IPS DF 6.9 (cell line): ENCODE results near the gene PSD.

Source experiments
- DNase-seq: peaks from one replicate; pipeline ENCODE4 v3.0.0-alpha.2; 2013; ENCODE audit warnings: low read depth, low spot score
- H3K27ac ChIP-seq: one replicate; pipeline ENCODE4 v1.5.1; 2013; ENCODE audit warnings: low read length, control low read depth
- H3K27me3 ChIP-seq: 2 replicates; pipeline ENCODE4 v1.6.1; 2013; ENCODE audit warnings: mild to moderate bottlenecking, low read length; ENCODE audit not compliant: control insufficient read depth, insufficient read depth
- H3K36me3 ChIP-seq: 2 replicates; pipeline ENCODE4 v1.6.1; 2013; ENCODE audit warnings: low read length; ENCODE audit not compliant: control insufficient read depth, insufficient read depth
- H3K4me1 ChIP-seq: 2 replicates; pipeline ENCODE4 v1.6.1; 2013; ENCODE audit warnings: low read length; ENCODE audit not compliant: control insufficient read depth, insufficient read depth
- H3K4me3 ChIP-seq: 2 replicates; pipeline ENCODE4 v1.5.1; 2013; ENCODE audit warnings: mild to moderate bottlenecking, low read length
- H3K9me3 ChIP-seq: 2 replicates; pipeline ENCODE4 v1.6.1; 2013; ENCODE audit warnings: low read length, inconsistent platforms; ENCODE audit not compliant: control insufficient read depth, insufficient read depth
- WGBS: extraction: QIAGEN DNeasy Blood & Tissue Kit; methylation state at CpG from one replicate; pipeline ENCODE4 v1.1.7; 2013; ENCODE audit warnings: mixed read lengths, missing lambda C conversion rate; ENCODE audit not compliant: insufficient read length, insufficient coverage; 5-methylcytosine and 5-hydroxymethylcytosine counted together

The PSD gene

DNA sequence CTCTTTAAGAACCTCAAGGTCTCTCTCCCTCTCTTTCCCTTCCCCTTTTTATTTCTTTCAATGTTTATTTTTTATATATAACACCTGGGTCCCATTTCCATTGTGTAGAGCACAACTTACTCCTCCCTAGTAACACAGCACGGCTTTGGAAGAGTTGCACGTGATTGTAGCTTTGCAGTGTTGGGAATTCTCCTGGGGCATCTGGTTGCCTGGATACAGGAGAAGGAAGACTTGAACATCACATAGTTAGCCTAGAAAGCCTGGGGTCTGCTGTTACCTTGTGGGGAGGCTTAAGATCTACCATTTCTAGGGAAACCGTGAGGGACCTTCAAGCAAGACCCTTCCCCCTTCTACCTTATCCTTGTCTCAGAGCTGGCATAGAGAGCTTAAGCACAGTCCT is 64.1 kb downstream of the PSD start:
- Histone ChIP-seq H3K27me3 (no peaks in the 10 kb centered on the region), H3K36me3 (peaks cover 7% of the 10 kb centered on the region; the same call in 1 of the 2 replicates), H3K27ac (no peak overlapping the region), H3K9me3 (no peaks in the 10 kb centered on the region), H3K4me1 (no peaks in the 10 kb centered on the region), H3K4me3 (no peak overlapping the region)
- DNase-seq = no peak
- no CpG with 5 or more reads among the region's 3 CpGs for WGBS
